GM12874 (cell line): ENCODE data around the gene TTC6.

Experiments
- CTCF ChIP-seq: IDR thresholded peaks from 2 replicates; pipeline ENCODE4 v1.5.1; 2011; ENCODE audit warnings: low read depth, mild to moderate bottlenecking, control low read depth, low read length, moderate library complexity; ENCODE audit not compliant: insufficient read depth

TTC6 gene

GRCh38 chr14:37596790-37597472 is 1.5 kb downstream of the TTC6 start:
- TF ChIP-seq CTCF, result no peak

- no peak for TF ChIP-seq CTCF
Measured at GRCh38 chr14:37597538-37597913, 2.1 kb downstream of the TTC6 start.

GRCh38 chr14:37597914-37598746 is 2.7 kb downstream of the TTC6 start:
- no peak for TF ChIP-seq CTCF

- no peak for TF ChIP-seq CTCF
Measured at GRCh38 chr14:37598747-37599506, 3.5 kb downstream of the TTC6 start.

- no peak for TF ChIP-seq CTCF
Measured at GRCh38 chr14:37599507-37600368, 4.3 kb downstream of the TTC6 start.

- no peak for TF ChIP-seq CTCF
Measured at GRCh38 chr14:37600880-37601741, 5.7 kb downstream of the TTC6 start.
